ENCODE measurements around the gene DHX34. TPM values are rescaled to one million over a fixed set of nuclear protein-coding genes. Genes with fewer than 3 reads are reported as not detected.

DHX34 gene
- total and polyA plus RNA-seq, 11 donors, result 3.7 to 13.3 (median 6.7) TPM

DNA sequence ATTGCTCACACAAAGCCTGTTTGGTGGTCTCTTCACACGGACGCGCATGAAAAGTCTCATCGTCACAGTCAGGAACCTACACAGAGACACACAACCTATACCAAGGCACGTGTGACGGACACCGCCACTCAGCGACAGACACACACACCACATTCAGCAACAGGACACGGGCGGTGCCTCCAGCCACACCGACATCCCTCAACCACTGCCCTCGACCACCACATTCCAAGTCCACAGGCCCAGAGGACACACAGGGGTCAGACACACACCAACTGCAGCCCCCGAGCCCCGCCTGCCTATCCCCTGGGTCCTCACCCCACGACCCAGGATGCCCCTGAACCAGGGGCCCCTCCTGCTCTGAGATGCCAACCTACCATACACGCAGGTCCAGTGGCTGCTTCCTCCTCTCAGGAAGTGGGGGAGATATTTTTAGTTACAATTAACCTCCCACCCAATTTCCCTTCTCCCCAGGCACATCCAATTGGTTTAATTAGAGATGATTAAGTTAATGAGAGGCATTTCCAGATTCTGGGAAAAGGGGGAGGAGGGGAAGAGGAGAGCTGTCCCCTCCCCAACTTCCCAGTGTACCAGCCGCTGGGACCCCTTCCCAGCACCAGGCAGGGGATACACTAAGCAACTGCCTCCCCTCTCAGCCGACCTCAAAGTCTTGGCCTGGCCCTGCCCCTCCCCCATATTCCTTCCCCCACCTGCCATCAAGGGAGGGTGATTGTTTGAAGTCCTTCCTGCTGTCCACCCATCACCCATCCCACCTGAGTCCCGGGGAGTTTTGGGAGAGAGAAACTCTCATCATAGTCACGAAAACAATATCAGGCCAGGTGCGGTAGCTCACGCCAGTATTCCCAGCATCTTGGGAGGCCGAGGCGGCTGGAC lies 49.8 kb downstream of the DHX34 start:
- H3K4me1 ChIP-seq, result no peaks in the 10 kb centered on the region
- no peak overlapping the region for H3K4me3 ChIP-seq
- no peak overlapping the region for H3K27ac ChIP-seq
- intact Hi-C loops (cut with DNase I), result loop anchor here in 1 of 10 donors (10.0 kb wide), 1 partner anchor 104 kb away; no protein-coding TSS in a partner anchor
- peaks cover 0 to 13% (median 0%) of the 10 kb centered on the region in 9 donors for H3K27me3 ChIP-seq
- 40 to 46% (median 43%) methylated on average over 21 to 24 of the region's 24 CpGs for WGBS, 4 donors
- no peaks in the 10 kb centered on the region for H3K9me3 ChIP-seq
- TF ChIP-seq, protein P1, sequence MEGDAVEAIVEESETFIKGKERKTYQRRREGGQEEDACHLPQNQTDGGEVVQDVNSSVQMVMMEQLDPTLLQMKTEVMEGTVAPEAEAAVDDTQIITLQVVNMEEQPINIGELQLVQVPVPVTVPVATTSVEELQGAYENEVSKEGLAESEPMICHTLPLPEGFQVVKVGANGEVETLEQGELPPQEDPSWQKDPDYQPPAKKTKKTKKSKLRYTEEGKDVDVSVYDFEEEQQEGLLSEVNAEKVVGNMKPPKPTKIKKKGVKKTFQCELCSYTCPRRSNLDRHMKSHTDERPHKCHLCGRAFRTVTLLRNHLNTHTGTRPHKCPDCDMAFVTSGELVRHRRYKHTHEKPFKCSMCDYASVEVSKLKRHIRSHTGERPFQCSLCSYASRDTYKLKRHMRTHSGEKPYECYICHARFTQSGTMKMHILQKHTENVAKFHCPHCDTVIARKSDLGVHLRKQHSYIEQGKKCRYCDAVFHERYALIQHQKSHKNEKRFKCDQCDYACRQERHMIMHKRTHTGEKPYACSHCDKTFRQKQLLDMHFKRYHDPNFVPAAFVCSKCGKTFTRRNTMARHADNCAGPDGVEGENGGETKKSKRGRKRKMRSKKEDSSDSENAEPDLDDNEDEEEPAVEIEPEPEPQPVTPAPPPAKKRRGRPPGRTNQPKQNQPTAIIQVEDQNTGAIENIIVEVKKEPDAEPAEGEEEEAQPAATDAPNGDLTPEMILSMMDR (IDR thresholded peaks at IDR 0.05), result no peak
- TF ChIP-seq POLR2A (IDR thresholded peaks at IDR 0.05), result no peak
- no peak for DNase-seq
- ATAC-seq, result no peak
- no peaks in the 10 kb centered on the region for H3K36me3 ChIP-seq

DNA sequence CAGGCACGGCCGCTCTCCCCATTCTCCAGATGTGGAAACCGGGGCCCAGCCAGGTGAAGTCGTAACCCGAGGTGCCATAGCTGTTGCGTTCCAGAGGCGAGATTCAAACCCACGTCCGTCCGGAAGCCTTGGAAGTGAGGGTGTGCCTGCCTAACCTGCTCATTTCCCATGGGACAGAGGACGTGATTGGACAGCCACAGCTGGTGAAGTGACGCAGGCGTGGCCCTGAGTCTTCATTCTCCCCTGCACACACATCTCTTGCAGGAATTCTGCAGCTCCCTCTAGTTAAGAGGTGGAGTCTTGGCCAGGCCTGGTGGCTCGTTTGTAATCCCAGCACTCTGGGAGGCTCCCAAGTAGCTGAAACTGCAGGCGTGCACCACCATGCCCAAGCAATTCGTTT lies 53.4 kb downstream of the DHX34 start:
- Histone ChIP-seq H3K27ac (no peak overlapping the region), H3K4me3 (no peak overlapping the region), H3K4me1 (no peaks in the 10 kb centered on the region), H3K36me3 (no peaks in the 10 kb centered on the region), H3K27me3 (peaks cover 0 to 38% (median 13%) of the 10 kb centered on the region in 9 donors), H3K9me3 (no peaks in the 10 kb centered on the region)
- WGBS, 4 donors, result 73 to 89% (median 77%) methylated on average over 12 to 16 of the region's 16 CpGs
- intact Hi-C loops (cut with DNase I), result no loop called here
- DNase-seq (no peak), ATAC-seq (no peak)
- TF ChIP-seq POLR2A (IDR thresholded peaks at IDR 0.05), result no peak
- TF ChIP-seq, protein P1 (IDR thresholded peaks at IDR 0.05), result no peak

DNA sequence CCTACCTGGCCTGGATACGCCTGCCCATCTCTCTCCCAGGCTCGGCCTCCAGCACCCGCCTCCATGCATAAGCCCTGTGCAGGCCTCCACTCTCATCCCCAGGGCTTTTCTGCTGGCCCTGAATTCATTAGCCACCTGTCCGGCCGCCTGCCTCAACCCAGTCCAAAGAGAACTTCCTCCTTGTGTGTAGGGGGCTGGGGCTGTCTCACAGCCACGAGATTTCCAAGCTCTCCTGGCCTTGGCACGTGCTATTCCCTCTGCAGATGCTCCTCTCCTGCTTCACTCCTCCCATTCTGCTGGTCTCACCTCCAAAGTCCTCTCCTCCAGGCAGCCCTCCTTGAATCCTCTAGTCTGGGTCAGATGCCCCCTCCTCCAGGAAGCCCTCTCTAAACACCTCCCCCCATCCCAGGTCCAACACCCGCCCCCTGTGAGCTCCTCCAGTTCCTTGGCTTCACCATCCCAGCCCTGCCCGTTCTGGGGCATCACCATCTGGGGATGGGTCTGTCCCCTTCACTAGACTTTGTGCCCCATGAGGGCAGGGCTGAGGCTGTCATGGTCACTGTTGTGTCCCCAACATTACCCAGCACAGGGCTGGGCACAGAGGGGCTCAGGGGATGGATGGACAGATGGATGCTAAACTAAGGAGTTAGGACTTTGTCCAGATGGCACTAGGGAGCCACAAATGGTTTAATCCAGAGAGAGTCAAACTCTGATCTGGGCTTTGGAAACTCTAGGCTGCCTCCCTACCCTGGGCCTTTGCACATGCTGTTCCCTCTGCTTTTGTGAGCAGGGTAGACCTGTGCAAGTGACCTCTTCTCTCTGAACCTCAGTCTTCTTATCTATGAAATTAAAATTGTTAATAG lies 55.5 kb downstream of the DHX34 start:
- ATAC-seq, result no peak
- Histone ChIP-seq H3K4me3 (no peak overlapping the region), H3K27me3 (peaks cover 0 to 46% (median 22%) of the 10 kb centered on the region in 9 donors), H3K4me1 (no peaks in the 10 kb centered on the region), H3K36me3 (no peaks in the 10 kb centered on the region), H3K9me3 (no peaks in the 10 kb centered on the region), H3K27ac (no peak overlapping the region)
- intact Hi-C loops (cut with DNase I), result no loop called here
- no peak for DNase-seq
- 61 to 76% (median 74%) methylated on average over 9 of the region's 9 CpGs for WGBS, 4 donors
- no peak for TF ChIP-seq POLR2A (IDR thresholded peaks at IDR 0.05)
- TF ChIP-seq, protein P1 (IDR thresholded peaks at IDR 0.05), result no peak

DNA sequence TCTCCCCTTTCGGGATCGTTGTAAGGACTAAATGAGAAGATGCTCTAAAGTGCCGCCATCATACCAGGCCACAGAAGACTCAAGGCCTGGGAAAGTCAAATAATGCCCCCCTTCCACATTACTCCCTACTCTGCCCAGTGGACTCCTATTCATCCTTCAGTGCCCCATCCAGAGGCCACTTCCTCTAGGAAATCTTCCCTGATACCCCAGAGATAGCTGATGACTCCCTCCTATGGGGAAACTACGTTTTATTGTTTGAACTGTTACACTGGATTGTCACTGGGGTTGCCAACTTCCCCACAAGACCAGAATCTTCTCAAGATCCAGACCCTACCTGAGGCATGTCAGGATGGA lies 56.1 kb downstream of the DHX34 start:
- H3K4me3 ChIP-seq, result no peak overlapping the region
- no peaks in the 10 kb centered on the region for H3K4me1 ChIP-seq
- DNase-seq, result no peak
- peaks cover 0 to 46% (median 22%) of the 10 kb centered on the region in 9 donors for H3K27me3 ChIP-seq
- WGBS, 4 donors, result 86 to 89% (median 88%) methylated on average over 4 of the region's 4 CpGs
- H3K27ac ChIP-seq, result no peak overlapping the region
- no peak for ATAC-seq
- intact Hi-C loops (cut with DNase I), result no loop called here
- no peak for TF ChIP-seq POLR2A (IDR thresholded peaks at IDR 0.05)
- TF ChIP-seq, protein P1 (IDR thresholded peaks at IDR 0.05), result no peak
- no peaks in the 10 kb centered on the region for H3K36me3 ChIP-seq
- no peaks in the 10 kb centered on the region for H3K9me3 ChIP-seq

All from heart left ventricle (tissue), 16 donors.